Endometrial microvascular endothelial cells (primary cell): ENCODE data around the gene PPP1R12C. TPM values are rescaled to one million over a fixed set of nuclear protein-coding genes. Genes with fewer than 3 reads are reported as not detected.

Experiments used
- in situ Hi-C: cut with HindIII; loops from 2 replicates; pipeline ENCODE4 v1.10.0; 2017; ENCODE audit warnings: low sequenced_read_pairs, low pct_unique_long_range_greater_than_20kb; ENCODE audit errors: inconsistent ontology term
- total RNA-seq: library from RNA; depleted of rRNA; stranded (reverse); fragments of >200 nt; gene quantifications from one replicate; pipeline ENCODE4 v1.2.3, GENCODE V29; 2015; ENCODE audit errors: inconsistent ontology term

Gene PPP1R12C
- total RNA-seq, 1 donor from 2014 or later: 81.4 TPM

- in situ Hi-C loops: no loop called here
Measured at GRCh38 chr19:55147545-55148251, 30.3 kb upstream of the PPP1R12C start.

GRCh38 chr19:55146705-55147273 lies 29.4 kb upstream of the PPP1R12C start:
- in situ Hi-C loops: no loop called here

GRCh38 chr19:55146078-55146704 lies 28.8 kb upstream of the PPP1R12C start:
- in situ Hi-C loops: no loop called here

GRCh38 chr19:55145232-55145631 lies 27.8 kb upstream of the PPP1R12C start:
- in situ Hi-C loops: no loop called here

- in situ Hi-C loops: no loop called here
Measured at GRCh38 chr19:55141696-55142095, 24.3 kb upstream of the PPP1R12C start.

- in situ Hi-C loops: no loop called here
Measured at GRCh38 chr19:55137915-55138314, 20.5 kb upstream of the PPP1R12C start.

GRCh38 chr19:55136399-55137102 lies 19.1 kb upstream of the PPP1R12C start:
- in situ Hi-C loops: no loop called here

- in situ Hi-C loops: no loop called here
Measured at GRCh38 chr19:55134736-55135135, 17.3 kb upstream of the PPP1R12C start.

- in situ Hi-C loops: no loop called here
Measured at GRCh38 chr19:55133639-55134444, 16.4 kb upstream of the PPP1R12C start.

- in situ Hi-C loops: no loop called here
Measured at GRCh38 chr19:55132453-55133129, 15.2 kb upstream of the PPP1R12C start.

- in situ Hi-C loops: no loop called here
Measured at GRCh38 chr19:55131421-55131820, 14.0 kb upstream of the PPP1R12C start.

- in situ Hi-C loops: no loop called here
Measured at GRCh38 chr19:55119053-55119452, 1.6 kb upstream of the PPP1R12C start.

- in situ Hi-C loops: no loop called here
Measured at GRCh38 chr19:55118401-55118991, 1.1 kb upstream of the PPP1R12C start.

GRCh38 chr19:55117663-55118391 lies 390 bp upstream of the PPP1R12C start:
- in situ Hi-C loops: no loop called here

- in situ Hi-C loops: no loop called here
Measured at GRCh38 chr19:55116232-55116858, 1.1 kb downstream of the PPP1R12C start.

GRCh38 chr19:55115446-55116065 lies 1.9 kb downstream of the PPP1R12C start:
- in situ Hi-C loops: no loop called here
